Suprapubic skin (tissue), 4 donors: ENCODE data around the gene API5.

Experiments
- CTCF ChIP-seq, 2 donors: fragments of 200-600 bp in 1 of 2; fragments of 450-650 bp in 1 of 2; sonication (generic) in 1 of 2; IDR thresholded peaks; one replicate each; pipeline ENCODE4 v1.5.1; 2016 to 2019; ENCODE audit warnings: antibody characterized with exemption in 2 of 2, mild to moderate bottlenecking in 1 of 2, moderate library complexity in 1 of 2
- POLR2A ChIP-seq, 2 donors: fragments of 450-650 bp; IDR thresholded peaks; one replicate each; pipeline ENCODE4 v1.6.1; 2017; ENCODE audit warnings: antibody characterized with exemption in 2 of 2, mild to moderate bottlenecking in 2 of 2, moderate library complexity in 2 of 2
- POLR2AphosphoS5 ChIP-seq, 3 donors: sonication (generic); formaldehyde crosslinking; IDR thresholded peaks; one replicate each; pipeline ENCODE4 v1.6.1; 2017; ENCODE audit warnings: antibody characterized with exemption in 3 of 3

GRCh38 chr11:43298397-43298796 lies 13.4 kb upstream of the API5 start:
- TF ChIP-seq POLR2AphosphoS5 (IDR thresholded peaks at IDR 0.05), result no peak
- TF ChIP-seq POLR2A (IDR thresholded peaks at IDR 0.05), result no peak
- TF ChIP-seq CTCF (IDR thresholded peaks at IDR 0.05), result no peak
